Panc1 (cell line): ENCODE results near the gene KIAA0930. TPM values are rescaled to one million over a fixed set of nuclear protein-coding genes. Genes with fewer than 3 reads are reported as not detected.

Experiments
- ATAC-seq: fragments of 200-7000 bp; cut with Tn5 transposase; 2 replicates; pipeline ENCODE4 v1.9.1; 2020; ENCODE audit warnings: mild to moderate bottlenecking, moderate library complexity
- BruUV-seq: library from RNA; stranded (reverse); fragments of 400-500 nt; replicated peaks from 2 replicates; lab custom pipeline; 2021; lab: Mats Ljungman, UMichigan
- CTCF ChIA-PET: fragments of 300-600 bp; sonication (Branson Sonifier 250); formaldehyde crosslinking; loops from one replicate; lab custom pipeline; 2022; ENCODE audit warnings: antibody characterized with exemption; lab: Charles Lee
- POLR2A ChIA-PET: fragments of 300-600 bp; sonication (Branson Sonifier 250); formaldehyde crosslinking; loops from one replicate; lab custom pipeline; 2022; ENCODE audit warnings: antibody characterized with exemption; lab: Charles Lee
- DNase-seq: peaks from one replicate; pipeline ENCODE4 v3.0.0-alpha.2; 2010; ENCODE audit warnings: low read depth, low spot score
- H3K27ac ChIP-seq: 2 replicates; pipeline ENCODE4 v1.5.1; 2011; ENCODE audit warnings: mild to moderate bottlenecking, low read length, inconsistent platforms
- H3K27me3 ChIP-seq: fragments of 200-500 bp; sonication (Bioruptor generic); 2 replicates; pipeline ENCODE4 v1.6.0; 2014; ENCODE audit warnings: low read length, inconsistent platforms; ENCODE audit not compliant: control insufficient read depth, insufficient read depth
- H3K36me3 ChIP-seq: fragments of 200-500 bp; sonication (Bioruptor generic); 2 replicates; pipeline ENCODE4 v1.5.1; 2014; ENCODE audit warnings: inconsistent platforms, mild to moderate bottlenecking, low read length, moderate library complexity; ENCODE audit not compliant: control insufficient read depth, insufficient read depth
- H3K4me1 ChIP-seq: 2 replicates; pipeline ENCODE4 v1.5.1; 2011; ENCODE audit warnings: inconsistent platforms, mild to moderate bottlenecking, low read length, moderate library complexity; ENCODE audit not compliant: control insufficient read depth, insufficient read depth
- H3K4me3 ChIP-seq, 2 experiments: 2 replicates each; pipeline ENCODE4 v1.5.1; 2011 to 2012; ENCODE audit warnings: low read depth in 2 of 2, low read length in 2 of 2, mild to moderate bottlenecking in 2 of 2, inconsistent platforms in 1 of 2, moderate library complexity in 1 of 2
- H3K9me3 ChIP-seq: fragments of 200-500 bp; sonication (Bioruptor generic); 2 replicates; pipeline ENCODE4 v1.5.1; 2014; ENCODE audit warnings: low read depth, mild to moderate bottlenecking, inconsistent platforms, low read length, moderate library complexity; ENCODE audit not compliant: control insufficient read depth, insufficient read depth
- CTCF ChIP-seq: fragments of 450-650 bp; IDR thresholded peaks from 2 replicates; pipeline ENCODE4 v1.5.1; 2017; ENCODE audit warnings: mild to moderate bottlenecking
- POLR2AphosphoS5 ChIP-seq: IDR thresholded peaks from 2 replicates; pipeline ENCODE4 v1.6.1; 2012; ENCODE audit warnings: mild to moderate bottlenecking, low read depth, low read length, moderate library complexity
- REST ChIP-seq, 2 experiments: IDR thresholded peaks; 2 replicates each; pipeline ENCODE4 v1.6.1; 2011 to 2012; ENCODE audit warnings: low read depth in 2 of 2, control low read depth in 1 of 2, low read length in 1 of 2, mild to moderate bottlenecking in 1 of 2, moderate library complexity in 1 of 2; ENCODE audit not compliant: insufficient read depth in 1 of 2
- SIN3A ChIP-seq: IDR thresholded peaks from 2 replicates; pipeline ENCODE4 v1.6.1; 2012; ENCODE audit warnings: low read depth, mild to moderate bottlenecking, low read length, moderate library complexity, borderline replicate concordance; ENCODE audit not compliant: insufficient read depth
- TCF7L2 ChIP-seq: IDR thresholded peaks from 2 replicates; pipeline ENCODE4 v1.6.1; 2011; ENCODE audit warnings: mild to moderate bottlenecking, low read depth, low read length, inconsistent platforms
- in situ Hi-C: cut with HindIII; loops from 2 replicates; pipeline ENCODE4 v1.10.0; 2016; ENCODE audit warnings: low sequenced_read_pairs, low pct_unique_long_range_greater_than_20kb
- intact Hi-C: fragments of 100-400 bp; cut with micrococcal nuclease; formaldehyde crosslinking; loops from one replicate; pipeline ENCODE4 v1.10.0; 2022; ENCODE audit not compliant: unreplicated experiment
- total RNA-seq: library from RNA; stranded (reverse); gene quantifications from one replicate; pipeline ENCODE4 v1.2.1, GENCODE V29; 2021; ENCODE audit not compliant: unreplicated experiment

KIAA0930 gene
- total RNA-seq, 1 experiment from 2014 or later, result 42.5 TPM

- H3K4me3 ChIP-seq, result no peak overlapping the region
- ChIA-PET POLR2A (no interaction called here), CTCF (no interaction called here)
- in situ Hi-C loops, result no loop called here
- no peaks in the 10 kb centered on the region; the same call in 1 of the 2 replicates for H3K4me1 ChIP-seq
- BruUV-seq, result no TSS peak
- no peak overlapping the region for H3K27ac ChIP-seq
- H3K9me3 ChIP-seq, result no peaks in the 10 kb centered on the region
- ATAC-seq (no peak), DNase-seq (no peak)
- intact Hi-C loops, result no loop called here
- no peaks in the 10 kb centered on the region for H3K36me3 ChIP-seq
- H3K27me3 ChIP-seq, result no peaks in the 10 kb centered on the region
- TF ChIP-seq TCF7L2 (no peak), REST (IDR thresholded peaks at IDR 0.05; ENCODE audit: insufficient read depth in 1 of 2, low read depth in 2 of 2, low read length in 1 of 2) (no peak), SIN3A (no peak), CTCF (no peak), POLR2AphosphoS5 (no peak)
Observed at GRCh38 chr22:45229181-45229580, 11.5 kb downstream of the KIAA0930 start.

- ChIA-PET CTCF (no interaction called here), POLR2A (no interaction called here)
- DNase-seq (no peak), ATAC-seq (no peak)
- Histone ChIP-seq H3K36me3 (no peaks in the 10 kb centered on the region), H3K9me3 (no peaks in the 10 kb centered on the region), H3K4me1 (no peaks in the 10 kb centered on the region; the same call in 1 of the 2 replicates), H3K4me3 (no peak overlapping the region), H3K27ac (no peak overlapping the region), H3K27me3 (no peaks in the 10 kb centered on the region)
- TF ChIP-seq POLR2AphosphoS5 (no peak), CTCF (no peak), REST (IDR thresholded peaks at IDR 0.05; ENCODE audit: insufficient read depth in 1 of 2, low read depth in 2 of 2, low read length in 1 of 2) (no peak), TCF7L2 (no peak), SIN3A (no peak)
- in situ Hi-C loops (no loop called here), intact Hi-C loops (no loop called here)
- BruUV-seq, result no TSS peak
Observed at GRCh38 chr22:45228401-45228754, 12.3 kb downstream of the KIAA0930 start.
